Body of pancreas (tissue), 4 donors: ENCODE results near the gene UBALD2. TPM values are rescaled to one million over a fixed set of nuclear protein-coding genes. Genes with fewer than 3 reads are reported as not detected.

ENCODE experiments used
- ATAC-seq: fragments of 150-250 bp; one replicate; pipeline ENCODE4 v1.9.1; 2016
- DNase-seq, 4 donors: peaks; one replicate each; pipeline ENCODE4 v3.0.0-alpha.2; 2019
- H3K27ac ChIP-seq, 4 donors: fragments of 200-600 bp; sonication (generic); 1 replicate in 3 of 4; 2 replicates in 1 of 4; pipeline versions ENCODE4 v1.5.1 to v1.6.1; 2016 to 2019; ENCODE audit warnings: mild to moderate bottlenecking in 1 of 4, mixed read lengths in 1 of 4, moderate library complexity in 1 of 4
- H3K27me3 ChIP-seq, 2 donors: fragments of 200-600 bp; sonication (generic); one replicate each; pipeline ENCODE4 v1.6.0; 2016; ENCODE audit warnings: mild to moderate bottlenecking in 1 of 2
- H3K36me3 ChIP-seq, 2 donors: fragments of 200-600 bp; sonication (generic); replicated peaks in 1 of 2; 2 replicates each; pipeline ENCODE4 v1.5.1; 2016; ENCODE audit warnings: low read depth in 2 of 2; ENCODE audit not compliant: insufficient read depth in 1 of 2
- H3K4me1 ChIP-seq: fragments of 200-600 bp; sonication (generic); one replicate; pipeline ENCODE4 v1.6.0; 2016
- H3K4me3 ChIP-seq, 2 donors: fragments of 200-600 bp; sonication (generic); 1 replicate in 1 of 2; 2 replicates in 1 of 2; pipeline ENCODE4 v1.5.1; 2016 to 2019
- H3K9me3 ChIP-seq, 3 donors: fragments of 200-600 bp; sonication (generic); 1 replicate in 2 of 3; 2 replicates in 1 of 3; pipeline ENCODE4 v1.5.1; 2016
- CTCF ChIP-seq, 7 experiments: fragments of 450-650 bp in 4 of 7; fragments of 200-600 bp in 3 of 7; sonication (generic) in 3 of 7; IDR thresholded peaks; one replicate each; pipeline ENCODE4 v1.5.1; 2016 to 2019; ENCODE audit warnings: antibody characterized with exemption in 7 of 7
- POLR2A ChIP-seq, 3 donors: fragments of 450-650 bp; IDR thresholded peaks; one replicate each; pipeline ENCODE4 v1.6.1; 2016; ENCODE audit warnings: antibody characterized with exemption in 3 of 3, mild to moderate bottlenecking in 2 of 3
- WGBS, 2 donors: methylation state at CpG; one replicate each; pipeline ENCODE4 v1.1.5; 2017; 5-methylcytosine and 5-hydroxymethylcytosine counted together
- intact Hi-C: fragments of 100-400 bp; cut with DNase I; formaldehyde crosslinking; loops from one replicate; pipeline ENCODE4 v1.15.1; 2023
- total RNA-seq, 2 donors: library from RNA; depleted of rRNA; stranded (reverse); fragments of >200 nt; gene quantifications; one replicate each; pipeline ENCODE4 v1.1.0, GENCODE V29; 2016

Gene UBALD2
- total RNA-seq, 2 donors from 2014 or later: 4.2 to 7.3 TPM

GRCh38 chr17:76263896-76264295 is 1.3 kb upstream of the UBALD2 start:
- Histone ChIP-seq H3K4me3 (no peak overlapping the region), H3K36me3 (no peaks in the 10 kb centered on the region), H3K27me3 (no peaks in the 10 kb centered on the region), H3K9me3 (no peaks in the 10 kb centered on the region), H3K27ac (peak overlapping the region; percentile 93 to 94 (median 94)), H3K4me1 (peaks cover 82% of the 10 kb centered on the region)
- no peak for DNase-seq
- no peak for ATAC-seq
- intact Hi-C loops: no loop called here
- 95 to 97% methylated on average over 5 of the region's 5 CpGs for WGBS, 2 donors
- TF ChIP-seq POLR2A (IDR thresholded peaks at IDR 0.05) (no peak), CTCF (IDR thresholded peaks at IDR 0.05) (no peak)

- Histone ChIP-seq H3K9me3 (no peaks in the 10 kb centered on the region), H3K36me3 (no peaks in the 10 kb centered on the region), H3K4me3 (no peak overlapping the region), H3K27me3 (no peaks in the 10 kb centered on the region), H3K4me1 (peaks cover 85% of the 10 kb centered on the region), H3K27ac (peak overlapping the region; percentile 62 to 94 (median 94))
- no peak for DNase-seq
- no peak for ATAC-seq
- TF ChIP-seq POLR2A (IDR thresholded peaks at IDR 0.05): no peak
- no peak for TF ChIP-seq CTCF (IDR thresholded peaks at IDR 0.05)
- 35 to 39% methylated on average over 9 of the region's 9 CpGs for WGBS, 2 donors
- intact Hi-C loops: no loop called here
These were observed 758 bp upstream of the UBALD2 start for GRCh38 chr17:76264425-76264754.

- intact Hi-C loops: no loop called here
- no peaks in the 10 kb centered on the region for H3K27me3 ChIP-seq
- no peaks in the 10 kb centered on the region for H3K9me3 ChIP-seq
- DNase-seq (peak; percentile 73 to 81 (median 76)), ATAC-seq (peak; percentile 22)
- TF ChIP-seq CTCF (IDR thresholded peaks at IDR 0.05): no peak
- TF ChIP-seq POLR2A (IDR thresholded peaks at IDR 0.05): peak; percentile 23 to 48 (median 42)
- peak overlapping the region; percentile 83 to 96 (median 90) for H3K27ac ChIP-seq
- H3K4me3 ChIP-seq: peak overlapping the region; percentile 90 to 94
- 0 to 1% methylated on average over 9 to 69 of the region's 76 CpGs for WGBS, 2 donors
- peaks cover 80% of the 10 kb centered on the region for H3K4me1 ChIP-seq
- no peaks in the 10 kb centered on the region for H3K36me3 ChIP-seq
These were observed 586 bp downstream of the UBALD2 start for GRCh38 chr17:76265624-76266243.

GRCh38 chr17:76266244-76266938 is 1.2 kb downstream of the UBALD2 start:
- TF ChIP-seq POLR2A (IDR thresholded peaks at IDR 0.05) (peak in 1 of 3 donors; percentile 1), CTCF (IDR thresholded peaks at IDR 0.05) (no peak)
- WGBS, 2 donors: 4 to 6% methylated on average over 3 to 12 of the region's 12 CpGs
- Histone ChIP-seq H3K27ac (peak overlapping the region; percentile 83 to 96 (median 90)), H3K27me3 (no peaks in the 10 kb centered on the region), H3K36me3 (no peaks in the 10 kb centered on the region), H3K9me3 (no peaks in the 10 kb centered on the region), H3K4me3 (peak overlapping the region; percentile 90 to 94), H3K4me1 (peaks cover 80% of the 10 kb centered on the region)
- no peak for ATAC-seq
- intact Hi-C loops: no loop called here
- DNase-seq: peak in 2 of 4 donors; percentile 8 to 38
